H1 (cell line): ENCODE data around the gene DCTN1. TPM values are rescaled to one million over a fixed set of nuclear protein-coding genes. Genes with fewer than 3 reads are reported as not detected.
"Not testable (repeated sequence)": the region's sequence is repeated elsewhere in the genome, so short reads cannot be mapped to it uniquely, and the experiment has no call there.

ENCODE experiments used
- CTCF ChIA-PET: fragments of 300-600 bp; sonication (Branson Sonifier 250); formaldehyde crosslinking; loops from one replicate; lab custom pipeline; 2021; ENCODE audit not compliant: partially characterized antibody; lab: Charles Lee
- POLR2A ChIA-PET: fragments of 300-600 bp; sonication (Branson Sonifier 250); formaldehyde crosslinking; loops from one replicate; lab custom pipeline; 2021; ENCODE audit warnings: inconsistent platforms; ENCODE audit not compliant: partially characterized antibody; lab: Charles Lee
- DNase-seq, 2 experiments: peaks; one replicate each; pipeline versions ENCODE4 v3.0.0 to v3.0.0-alpha.2; 2010 to 2022; ENCODE audit warnings: low spot score in 2 of 2, low read depth in 1 of 2, mixed read lengths in 1 of 2
- FAIRE-seq: peaks from 2 replicates; lab custom pipeline; 2011; peaks lifted over from hg19 to GRCh38; lab: Jason Lieb, UNC
- H2AFZ ChIP-seq: 2 replicates; pipeline ENCODE4 v1.8.1; 2012; ENCODE audit warnings: low read length, inconsistent platforms
- H2AK5ac ChIP-seq: 2 replicates; pipeline ENCODE4 v1.6.1; 2013; ENCODE audit warnings: low read depth, low read length
- H2BK120ac ChIP-seq: replicated peaks from 2 replicates; pipeline ENCODE3; 2013; ENCODE audit warnings: low read depth, low read length, inconsistent platforms
- H2BK12ac ChIP-seq: 2 replicates; pipeline ENCODE4 v1.6.1; 2013; ENCODE audit warnings: low read depth, low read length
- H2BK15ac ChIP-seq: 2 replicates; pipeline ENCODE4 v1.6.1; 2013; ENCODE audit warnings: low read length
- H2BK20ac ChIP-seq: 2 replicates; pipeline ENCODE4 v1.6.1; 2013; ENCODE audit warnings: low read length
- H2BK5ac ChIP-seq: 2 replicates; pipeline ENCODE4 v1.6.1; 2013; ENCODE audit warnings: low read depth, low read length
- H3K14ac ChIP-seq: 2 replicates; pipeline ENCODE4 v1.6.1; 2013; ENCODE audit warnings: inconsistent platforms; ENCODE audit not compliant: insufficient read length
- H3K18ac ChIP-seq: 2 replicates; pipeline ENCODE4 v1.6.1; 2013; ENCODE audit warnings: low read length; ENCODE audit errors: extremely low read depth
- H3K23ac ChIP-seq: 2 replicates; pipeline ENCODE4 v1.6.1; 2013; ENCODE audit warnings: inconsistent platforms; ENCODE audit not compliant: insufficient read length
- H3K23me2 ChIP-seq: 2 replicates; pipeline ENCODE4 v1.6.1; 2013; ENCODE audit warnings: low read depth, low read length
- H3K27ac ChIP-seq: 2 replicates; pipeline ENCODE4 v1.6.1; 2011; ENCODE audit warnings: low read depth, low read length, inconsistent platforms
- H3K27me3 ChIP-seq, 4 experiments: replicated peaks in 1 of 4; 1 replicate in 1 of 4; 2 replicates in 3 of 4; pipeline versions ENCODE4 v1.6.1 to v1.8.1; 2011 to 2013; ENCODE audit warnings: low read length in 3 of 4, mild to moderate bottlenecking in 3 of 4, inconsistent platforms in 2 of 4, mixed read lengths in 2 of 4, moderate library complexity in 1 of 4; ENCODE audit not compliant: control insufficient read depth in 3 of 4, insufficient read depth in 3 of 4; ENCODE audit errors: extremely low read depth in 1 of 4
- H3K36me3 ChIP-seq, 4 experiments: 2 replicates each; pipeline versions ENCODE4 v1.6.1 to v1.8.1; 2011 to 2013; ENCODE audit warnings: mild to moderate bottlenecking in 4 of 4, low read length in 3 of 4, moderate library complexity in 2 of 4, control low read depth in 1 of 4, inconsistent platforms in 1 of 4; ENCODE audit not compliant: insufficient read depth in 4 of 4, control insufficient read depth in 2 of 4
- H3K4ac ChIP-seq: replicated peaks from 2 replicates; pipeline ENCODE3; 2013; ENCODE audit warnings: low read length, low read depth, mixed read lengths, inconsistent platforms; ENCODE audit not compliant: insufficient read length
- H3K4me1 ChIP-seq, 4 experiments: replicated peaks in 1 of 4; 1 replicate in 1 of 4; 2 replicates in 3 of 4; pipeline versions ENCODE4 v1.6.1 to v1.8.1; 2011 to 2013; ENCODE audit warnings: low read length in 3 of 4, inconsistent platforms in 2 of 4, mixed read lengths in 1 of 4; ENCODE audit not compliant: insufficient read depth in 4 of 4, control insufficient read depth in 3 of 4
- H3K4me2 ChIP-seq, 2 experiments: 2 replicates each; pipeline versions ENCODE4 v1.6.1 to v1.8.1; 2011 to 2013; ENCODE audit warnings: low read depth in 2 of 2, low read length in 2 of 2, control low read depth in 1 of 2, inconsistent platforms in 1 of 2, mild to moderate bottlenecking in 1 of 2; ENCODE audit not compliant: insufficient read depth in 1 of 2
- H3K4me3 ChIP-seq, 4 experiments: fragments of 200-600, 300-600 bp in 1 of 4; sonication (generic), shearing (Covaris generic), sonication (Bioruptor Twin) in 1 of 4; 2 replicates each; pipeline versions ENCODE4 v1.5.1 to v1.8.1; 2011 to 2016; ENCODE audit warnings: low read length in 4 of 4, low read depth in 3 of 4, control low read depth in 2 of 4, inconsistent platforms in 2 of 4, mild to moderate bottlenecking in 2 of 4, mixed read lengths in 1 of 4, moderate library complexity in 1 of 4; ENCODE audit not compliant: insufficient read depth in 2 of 4; ENCODE audit errors: extremely low read depth in 1 of 4
- H3K56ac ChIP-seq: replicated peaks from 2 replicates; pipeline ENCODE3; 2013; ENCODE audit warnings: low read depth, mild to moderate bottlenecking, mixed read lengths, low read length, inconsistent platforms; ENCODE audit not compliant: insufficient read length
- H3K79me1 ChIP-seq: 2 replicates; pipeline ENCODE4 v1.6.1; 2013; ENCODE audit warnings: low read depth, low read length, control low read depth
- H3K79me2 ChIP-seq, 2 experiments: 2 replicates each; pipeline versions ENCODE4 v1.6.1 to v1.8.1; 2012 to 2013; ENCODE audit warnings: low read length in 2 of 2, mild to moderate bottlenecking in 2 of 2, inconsistent platforms in 1 of 2; ENCODE audit not compliant: insufficient read depth in 2 of 2, control insufficient read depth in 1 of 2
- H3K9ac ChIP-seq, 4 experiments: replicated peaks in 1 of 4; 1 replicate in 1 of 4; 2 replicates in 3 of 4; pipeline versions ENCODE4 v1.6.1 to v1.8.1; 2011 to 2013; ENCODE audit warnings: low read depth in 3 of 4, low read length in 3 of 4, control low read depth in 2 of 4, mild to moderate bottlenecking in 2 of 4, moderate library complexity in 2 of 4, inconsistent platforms in 1 of 4; ENCODE audit errors: extremely low read depth in 1 of 4
- H3K9me3 ChIP-seq, 2 experiments: 2 replicates each; pipeline versions ENCODE4 v1.6.1 to v1.8.1; 2012 to 2013; ENCODE audit warnings: mild to moderate bottlenecking in 2 of 2, moderate library complexity in 2 of 2, control low read depth in 1 of 2, inconsistent platforms in 1 of 2, low read depth in 1 of 2, low read length in 1 of 2, mixed read lengths in 1 of 2; ENCODE audit not compliant: insufficient read depth in 2 of 2
- H4K20me1 ChIP-seq, 2 experiments: replicated peaks in 1 of 2; 2 replicates each; pipeline versions ENCODE3 to v1.8.1; 2011 to 2013; ENCODE audit warnings: inconsistent platforms in 2 of 2, low read length in 2 of 2, mild to moderate bottlenecking in 1 of 2; ENCODE audit not compliant: insufficient read depth in 2 of 2, control insufficient read depth in 1 of 2
- H4K5ac ChIP-seq: 2 replicates; pipeline ENCODE4 v1.6.1; 2013; ENCODE audit warnings: low read length, low read depth, mixed read lengths, inconsistent platforms; ENCODE audit not compliant: insufficient read length
- H4K8ac ChIP-seq: 2 replicates; pipeline ENCODE4 v1.8.0; 2013; ENCODE audit warnings: mild to moderate bottlenecking, moderate library complexity, low read length, inconsistent platforms; ENCODE audit not compliant: insufficient read depth; ENCODE audit errors: extremely low read depth
- H4K91ac ChIP-seq: replicated peaks from 2 replicates; pipeline ENCODE3; 2013; ENCODE audit warnings: low read length, mixed read lengths, inconsistent platforms; ENCODE audit not compliant: insufficient read length
- WGBS, 2 experiments: shearing (Covaris generic) in 1 of 2; methylation state at CpG; one replicate each; pipeline versions ENCODE4 v1.1.6 to v1.1.7; 2013 to 2015; ENCODE audit warnings: low lambda C conversion rate in 2 of 2, mixed read lengths in 2 of 2, inconsistent platforms in 1 of 2, low coverage in 1 of 2, missing lambda C conversion rate in 1 of 2; ENCODE audit not compliant: insufficient replicate concordance in 2 of 2, insufficient coverage in 1 of 2, insufficient read length in 1 of 2; ENCODE audit errors: extremely low coverage in 1 of 2, missing lambda C conversion rate in 1 of 2; 5-methylcytosine and 5-hydroxymethylcytosine counted together
- polyA plus RNA-seq, 7 experiments: library from polyadenylated mRNA; depleted of rRNA in 3 of 7; stranded (reverse) in 5 of 7; unstranded in 2 of 7; fragments of >200 nt in 5 of 7; fragments of 200-250 nt in 2 of 7; gene quantifications; 1 replicate in 5 of 7; 2 replicates in 1 of 7; 4 replicates in 1 of 7; pipeline versions ENCODE4 v1.2.1 to v1.2.3, GENCODE V29; 2011 to 2013; ENCODE audit warnings: missing spikeins in 2 of 7, mixed read lengths in 2 of 7
- total RNA-seq: library from RNA; stranded (reverse); fragmentation: NEBNext Ultra II Directional; extraction: Animal tissue kit (Norgen Biotek cat#: 25700); gene quantifications from 2 replicates; pipeline ENCODE4 v1.2.1, GENCODE V29; 2021

DCTN1 gene
- total and polyA plus RNA-seq, 2 of the 8 experiments (the other 6 are each of a cell fraction or from before 2014, with no cell fraction given) = 105 to 162 TPM

- H3K36me3 ChIP-seq, H3K27ac ChIP-seq, H3K27me3 ChIP-seq, H2BK15ac ChIP-seq, DNase-seq, H3K79me2 ChIP-seq, H4K8ac ChIP-seq, FAIRE-seq, H3K18ac ChIP-seq, POLR2A ChIA-PET, H4K5ac ChIP-seq, H3K4me1 ChIP-seq, H3K23ac ChIP-seq, H2BK5ac ChIP-seq, H3K14ac ChIP-seq, H4K91ac ChIP-seq, H3K4me2 ChIP-seq, H2AFZ ChIP-seq, H3K9me3 ChIP-seq, H3K56ac ChIP-seq, H2BK12ac ChIP-seq, H2BK120ac ChIP-seq, H3K9ac ChIP-seq, H2AK5ac ChIP-seq, H2BK20ac ChIP-seq, H3K79me1 ChIP-seq, H3K4me3 ChIP-seq, H4K20me1 ChIP-seq, H3K23me2 ChIP-seq, H3K4ac ChIP-seq: not testable (repeated sequence)
- CTCF ChIA-PET = interaction anchor here (1.3 to 6.9 kb wide), 21 partner anchors 8 to 139 kb away, joined by 3 to 98 read pairs (median 16); partner anchors contain the start of gene SLC4A5
- 86% methylated on average over 2 of the region's 2 CpGs; no CpG with 5 or more reads in 1 of the 2 experiments for WGBS, 2 experiments
Observed at GRCh38 chr2:74336227-74336626, 43.9 kb downstream of the DCTN1 start.
